Neural cell (in vitro differentiated cells): ENCODE results near the gene ADAMTS14. TPM values are rescaled to one million over a fixed set of nuclear protein-coding genes. Genes with fewer than 3 reads are reported as not detected.

ENCODE experiments used
- H2AFZ ChIP-seq: fragments of 200-600, 300-800 bp; sonication (generic), shearing (Covaris generic); 2 replicates; pipeline ENCODE4 v1.6.0; 2014; ENCODE audit warnings: low read depth, mild to moderate bottlenecking, antibody characterized with exemption, low read length, moderate library complexity
- H3F3A ChIP-seq: fragments of 200-600 bp; shearing (Covaris generic); 2 replicates; pipeline ENCODE4 v1.6.1; 2016; ENCODE audit warnings: mild to moderate bottlenecking, moderate library complexity, mixed read lengths, antibody characterized with exemption, low read length; ENCODE audit not compliant: insufficient read depth, poor library complexity, severe bottlenecking
- H3K27ac ChIP-seq: fragments of 200-600, 300-800 bp; sonication (generic), shearing (Covaris generic); 2 replicates; pipeline ENCODE4 v1.5.1; 2014; ENCODE audit warnings: mild to moderate bottlenecking, low read length, moderate library complexity
- H3K27me3 ChIP-seq: fragments of 300-800, 200-600 bp; sonication (generic), shearing (Covaris generic); 2 replicates; pipeline ENCODE4 v1.6.0; 2014; ENCODE audit warnings: mild to moderate bottlenecking, low read depth, low read length, moderate library complexity; ENCODE audit not compliant: insufficient read depth
- H3K36me3 ChIP-seq: fragments of 300-800, 200-600 bp; sonication (generic), shearing (Covaris generic); 2 replicates; pipeline ENCODE4 v1.5.1; 2014; ENCODE audit warnings: mild to moderate bottlenecking, antibody characterized with exemption, low read length, moderate library complexity; ENCODE audit not compliant: insufficient read depth
- H3K4me2 ChIP-seq: fragments of 300-800, 200-600 bp; sonication (generic), shearing (Covaris generic); 2 replicates; pipeline ENCODE4 v1.6.0; 2014; ENCODE audit warnings: mild to moderate bottlenecking, low read length
- H3K4me3 ChIP-seq: fragments of 300-800, 200-600 bp; sonication (generic), shearing (Covaris generic); 2 replicates; pipeline ENCODE4 v1.5.1; 2014; ENCODE audit warnings: mild to moderate bottlenecking, low read length, moderate library complexity
- H3K79me2 ChIP-seq: fragments of 200-600 bp; shearing (Covaris generic); replicated peaks from 2 replicates; pipeline ENCODE4 v1.6.0; 2014; ENCODE audit warnings: mild to moderate bottlenecking, low read length, moderate library complexity; ENCODE audit not compliant: insufficient read depth
- H3K9ac ChIP-seq: fragments of 300-800, 200-600 bp; sonication (generic), shearing (Covaris generic); 2 replicates; pipeline ENCODE4 v1.6.1; 2016; ENCODE audit warnings: mild to moderate bottlenecking, low read length, mixed read lengths
- H3K9me2 ChIP-seq: fragments of 200-600 bp; shearing (Covaris generic); 2 replicates; pipeline ENCODE4 v1.6.1; 2016; ENCODE audit warnings: mild to moderate bottlenecking, low read length, mixed read lengths; ENCODE audit not compliant: insufficient read depth
- H3K9me3 ChIP-seq: fragments of 200-600, 300-800 bp; sonication (generic), shearing (Covaris generic); 2 replicates; pipeline ENCODE4 v1.6.1; 2016; ENCODE audit warnings: mild to moderate bottlenecking, mixed run types, low read length, moderate library complexity, mixed read lengths
- H4K20me1 ChIP-seq: fragments of 200-600 bp; shearing (Covaris generic); 2 replicates; pipeline ENCODE4 v1.6.1; 2016; ENCODE audit warnings: mild to moderate bottlenecking, mixed run types; ENCODE audit not compliant: insufficient read depth
- CTCF ChIP-seq: fragments of 450-650 bp; IDR thresholded peaks from 2 replicates; pipeline ENCODE4 v1.5.1; 2014; ENCODE audit warnings: antibody characterized with exemption, mild to moderate bottlenecking, moderate library complexity; ENCODE audit not compliant: poor library complexity, severe bottlenecking
- EP300 ChIP-seq: fragments of 450-650 bp; conservative IDR thresholded peaks from 2 replicates; pipeline ENCODE4 v1.6.1; 2014; ENCODE audit warnings: antibody characterized with exemption, mild to moderate bottlenecking, moderate library complexity; ENCODE audit not compliant: poor library complexity, severe bottlenecking
- EZH2 ChIP-seq: fragments of 200-600, 300-800 bp; shearing (Covaris generic), sonication (generic); IDR thresholded peaks from 2 replicates; pipeline ENCODE4 v1.6.1; 2014; ENCODE audit warnings: antibody characterized with exemption, low read length, borderline replicate concordance, mild to moderate bottlenecking; ENCODE audit not compliant: insufficient read depth, poor library complexity, severe bottlenecking
- MXI1 ChIP-seq: fragments of 450-650 bp; conservative IDR thresholded peaks from 2 replicates; pipeline ENCODE4 v1.6.1; 2014; ENCODE audit warnings: antibody characterized with exemption, mild to moderate bottlenecking; ENCODE audit not compliant: poor library complexity, severe bottlenecking
- POLR2AphosphoS5 ChIP-seq: IDR thresholded peaks from 2 replicates; pipeline ENCODE4 v1.6.1; 2012
- RAD21 ChIP-seq: fragments of 450-650 bp; conservative IDR thresholded peaks from 2 replicates; pipeline ENCODE4 v1.6.1; 2014; ENCODE audit warnings: antibody characterized with exemption, mild to moderate bottlenecking, moderate library complexity
- SMC3 ChIP-seq: fragments of 450-650 bp; conservative IDR thresholded peaks from 2 replicates; pipeline ENCODE4 v1.6.1; 2014; ENCODE audit warnings: antibody characterized with exemption, mild to moderate bottlenecking, moderate library complexity; ENCODE audit not compliant: poor library complexity
- TAF1 ChIP-seq: IDR thresholded peaks from 2 replicates; pipeline ENCODE4 v1.6.1; 2012; ENCODE audit warnings: low read depth
- polyA minus RNA-seq: library from RNA; depleted of rRNA, polyadenylated mRNA; stranded (reverse); fragments of >200 nt; gene quantifications from 2 replicates; pipeline ENCODE4 v1.2.3, GENCODE V29; 2014
- polyA plus RNA-seq: library from polyadenylated mRNA; depleted of rRNA; stranded (reverse); fragments of >200 nt; gene quantifications from 2 replicates; pipeline ENCODE4 v1.2.3, GENCODE V29; 2014
- TF ChIP-seq, protein P1 (sequence below): IDR thresholded peaks from 2 replicates; pipeline ENCODE4 v1.6.1; 2012; ENCODE audit warnings: borderline replicate concordance

The ADAMTS14 gene, protein sequence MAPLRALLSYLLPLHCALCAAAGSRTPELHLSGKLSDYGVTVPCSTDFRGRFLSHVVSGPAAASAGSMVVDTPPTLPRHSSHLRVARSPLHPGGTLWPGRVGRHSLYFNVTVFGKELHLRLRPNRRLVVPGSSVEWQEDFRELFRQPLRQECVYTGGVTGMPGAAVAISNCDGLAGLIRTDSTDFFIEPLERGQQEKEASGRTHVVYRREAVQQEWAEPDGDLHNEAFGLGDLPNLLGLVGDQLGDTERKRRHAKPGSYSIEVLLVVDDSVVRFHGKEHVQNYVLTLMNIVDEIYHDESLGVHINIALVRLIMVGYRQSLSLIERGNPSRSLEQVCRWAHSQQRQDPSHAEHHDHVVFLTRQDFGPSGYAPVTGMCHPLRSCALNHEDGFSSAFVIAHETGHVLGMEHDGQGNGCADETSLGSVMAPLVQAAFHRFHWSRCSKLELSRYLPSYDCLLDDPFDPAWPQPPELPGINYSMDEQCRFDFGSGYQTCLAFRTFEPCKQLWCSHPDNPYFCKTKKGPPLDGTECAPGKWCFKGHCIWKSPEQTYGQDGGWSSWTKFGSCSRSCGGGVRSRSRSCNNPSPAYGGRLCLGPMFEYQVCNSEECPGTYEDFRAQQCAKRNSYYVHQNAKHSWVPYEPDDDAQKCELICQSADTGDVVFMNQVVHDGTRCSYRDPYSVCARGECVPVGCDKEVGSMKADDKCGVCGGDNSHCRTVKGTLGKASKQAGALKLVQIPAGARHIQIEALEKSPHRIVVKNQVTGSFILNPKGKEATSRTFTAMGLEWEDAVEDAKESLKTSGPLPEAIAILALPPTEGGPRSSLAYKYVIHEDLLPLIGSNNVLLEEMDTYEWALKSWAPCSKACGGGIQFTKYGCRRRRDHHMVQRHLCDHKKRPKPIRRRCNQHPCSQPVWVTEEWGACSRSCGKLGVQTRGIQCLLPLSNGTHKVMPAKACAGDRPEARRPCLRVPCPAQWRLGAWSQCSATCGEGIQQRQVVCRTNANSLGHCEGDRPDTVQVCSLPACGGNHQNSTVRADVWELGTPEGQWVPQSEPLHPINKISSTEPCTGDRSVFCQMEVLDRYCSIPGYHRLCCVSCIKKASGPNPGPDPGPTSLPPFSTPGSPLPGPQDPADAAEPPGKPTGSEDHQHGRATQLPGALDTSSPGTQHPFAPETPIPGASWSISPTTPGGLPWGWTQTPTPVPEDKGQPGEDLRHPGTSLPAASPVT
- 0.04 TPM in 1 of 2 replicates, not detected in the other for polyA plus RNA-seq
- polyA minus RNA-seq: not detected in 2 replicates

DNA sequence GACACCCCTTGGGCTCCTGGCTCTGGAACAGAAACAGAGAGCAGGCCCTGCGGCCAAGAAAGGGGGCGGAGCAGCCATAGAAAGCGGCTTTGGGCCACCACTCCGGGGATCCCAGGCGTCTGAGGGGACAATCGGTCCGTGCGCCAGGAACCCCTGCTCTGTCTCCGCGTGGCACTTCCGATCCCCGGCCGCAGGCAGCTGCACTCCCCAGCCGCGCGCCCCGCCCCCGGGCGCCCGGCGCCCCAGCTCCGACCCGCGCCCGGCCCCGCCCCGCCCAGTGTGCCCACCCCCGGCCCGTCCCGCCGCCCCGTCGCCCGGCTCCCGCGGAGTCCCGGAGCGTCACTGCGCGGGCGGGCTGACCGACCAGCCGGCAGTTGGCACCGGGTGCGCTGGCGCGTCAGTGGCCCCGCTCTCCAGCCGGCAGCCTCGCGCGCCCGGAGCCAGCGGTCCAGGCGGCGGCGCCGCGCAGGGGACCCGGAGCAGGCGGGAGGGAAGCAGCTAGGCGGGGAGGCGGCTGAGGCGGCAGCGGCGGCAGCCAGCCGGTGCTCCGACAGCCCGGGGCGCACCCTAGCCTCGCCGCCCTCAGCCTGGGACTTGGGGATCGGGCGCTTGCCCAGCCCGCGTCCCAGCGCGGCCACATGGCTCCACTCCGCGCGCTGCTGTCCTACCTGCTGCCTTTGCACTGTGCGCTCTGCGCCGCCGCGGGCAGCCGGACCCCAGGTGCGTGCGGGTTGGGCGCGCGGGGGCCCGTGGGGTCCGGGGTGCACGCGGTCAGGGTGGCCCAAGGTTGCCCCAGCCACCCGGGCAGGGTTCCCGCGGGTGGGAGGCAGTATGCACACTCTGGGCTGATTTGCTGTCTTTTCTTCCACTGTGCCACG, at the start of gene ADAMTS14:
ADAMTS14 (plus strand) TSS at position 342 of the 878 bp plus-strand sequence; CDS start at position 639, 297 bp downstream.
- no peak within 1 kb of the TSS for H3K27ac ChIP-seq

GRCh38 chr10:70622541-70622940, 49.8 kb upstream of the ADAMTS14 start:
- Histone ChIP-seq H3K27me3 (no peaks in the 10 kb centered on the region), H3F3A (no peaks in the 10 kb centered on the region), H3K9me3 (no peaks in the 10 kb centered on the region), H3K4me3 (no peak overlapping the region), H3K9me2 (no peaks in the 10 kb centered on the region), H2AFZ (no peak overlapping the region), H4K20me1 (no peaks in the 10 kb centered on the region), H3K9ac (no peak overlapping the region), H3K4me2 (no peak overlapping the region), H3K79me2 (no peaks in the 10 kb centered on the region), H3K27ac (no peak overlapping the region), H3K36me3 (no peaks in the 10 kb centered on the region)
- TF ChIP-seq, protein P1, sequence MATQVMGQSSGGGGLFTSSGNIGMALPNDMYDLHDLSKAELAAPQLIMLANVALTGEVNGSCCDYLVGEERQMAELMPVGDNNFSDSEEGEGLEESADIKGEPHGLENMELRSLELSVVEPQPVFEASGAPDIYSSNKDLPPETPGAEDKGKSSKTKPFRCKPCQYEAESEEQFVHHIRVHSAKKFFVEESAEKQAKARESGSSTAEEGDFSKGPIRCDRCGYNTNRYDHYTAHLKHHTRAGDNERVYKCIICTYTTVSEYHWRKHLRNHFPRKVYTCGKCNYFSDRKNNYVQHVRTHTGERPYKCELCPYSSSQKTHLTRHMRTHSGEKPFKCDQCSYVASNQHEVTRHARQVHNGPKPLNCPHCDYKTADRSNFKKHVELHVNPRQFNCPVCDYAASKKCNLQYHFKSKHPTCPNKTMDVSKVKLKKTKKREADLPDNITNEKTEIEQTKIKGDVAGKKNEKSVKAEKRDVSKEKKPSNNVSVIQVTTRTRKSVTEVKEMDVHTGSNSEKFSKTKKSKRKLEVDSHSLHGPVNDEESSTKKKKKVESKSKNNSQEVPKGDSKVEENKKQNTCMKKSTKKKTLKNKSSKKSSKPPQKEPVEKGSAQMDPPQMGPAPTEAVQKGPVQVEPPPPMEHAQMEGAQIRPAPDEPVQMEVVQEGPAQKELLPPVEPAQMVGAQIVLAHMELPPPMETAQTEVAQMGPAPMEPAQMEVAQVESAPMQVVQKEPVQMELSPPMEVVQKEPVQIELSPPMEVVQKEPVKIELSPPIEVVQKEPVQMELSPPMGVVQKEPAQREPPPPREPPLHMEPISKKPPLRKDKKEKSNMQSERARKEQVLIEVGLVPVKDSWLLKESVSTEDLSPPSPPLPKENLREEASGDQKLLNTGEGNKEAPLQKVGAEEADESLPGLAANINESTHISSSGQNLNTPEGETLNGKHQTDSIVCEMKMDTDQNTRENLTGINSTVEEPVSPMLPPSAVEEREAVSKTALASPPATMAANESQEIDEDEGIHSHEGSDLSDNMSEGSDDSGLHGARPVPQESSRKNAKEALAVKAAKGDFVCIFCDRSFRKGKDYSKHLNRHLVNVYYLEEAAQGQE: no peak
- TF ChIP-seq EP300: no peak
- no peak for TF ChIP-seq MXI1
- TF ChIP-seq TAF1: no peak
- TF ChIP-seq SMC3: no peak
- no peak for TF ChIP-seq CTCF
- no peak for TF ChIP-seq RAD21
- TF ChIP-seq EZH2: no peak

More for the DNA sequence above, at the start of gene ADAMTS14:
- Histone ChIP-seq H3K4me2 (no peak within 1 kb of the TSS), H3K9me3 (no peaks in the 10 kb centered on the region), H3K4me3 (peak within 1 kb of the TSS; percentile 56), H3K36me3 (no peaks in the 10 kb centered on the region), H2AFZ (no peak within 1 kb of the TSS), H4K20me1 (no peaks in the 10 kb centered on the region), H3K9ac (no peak within 1 kb of the TSS), H3K79me2 (no peaks in the 10 kb centered on the region), H3K9me2 (no peaks in the 10 kb centered on the region), H3K27me3 (peaks cover 29% of the 10 kb centered on the region), H3F3A (no peaks in the 10 kb centered on the region)
- no peak for TF ChIP-seq POLR2AphosphoS5
